Fibroblast of lung (primary cell): ENCODE measurements around the gene DDX51.

Source experiments
- CTCF ChIP-seq, 2 donors: IDR thresholded peaks in 1 of 2; conservative IDR thresholded peaks in 1 of 2; 1 replicate in 1 of 2; 2 replicates in 1 of 2; pipeline ENCODE4 v1.5.1; 2011 to 2012; ENCODE audit warnings: low read length in 2 of 2, control low read depth in 1 of 2, inconsistent platforms in 1 of 2, low read depth in 1 of 2, mild to moderate bottlenecking in 1 of 2
- EZH2 ChIP-seq: IDR thresholded peaks from 2 replicates; pipeline ENCODE4 v1.5.1; 2012; ENCODE audit warnings: low read length, control low read depth, mild to moderate bottlenecking; ENCODE audit errors: missing control alignments

GRCh38 chr12:132144115-132144809, at the start of gene DDX51, which contains the start of gene NOC4L:
- no peak for TF ChIP-seq CTCF (conservative IDR thresholded peaks at IDR 0.05 in 1 of 2, IDR thresholded peaks at IDR 0.05 in 1 of 2; ENCODE audit: low read depth in 1 of 2, low read length in 2 of 2)
- TF ChIP-seq EZH2 = no peak
